ENCODE measurements around the gene UVRAG.

The UVRAG gene

DNA sequence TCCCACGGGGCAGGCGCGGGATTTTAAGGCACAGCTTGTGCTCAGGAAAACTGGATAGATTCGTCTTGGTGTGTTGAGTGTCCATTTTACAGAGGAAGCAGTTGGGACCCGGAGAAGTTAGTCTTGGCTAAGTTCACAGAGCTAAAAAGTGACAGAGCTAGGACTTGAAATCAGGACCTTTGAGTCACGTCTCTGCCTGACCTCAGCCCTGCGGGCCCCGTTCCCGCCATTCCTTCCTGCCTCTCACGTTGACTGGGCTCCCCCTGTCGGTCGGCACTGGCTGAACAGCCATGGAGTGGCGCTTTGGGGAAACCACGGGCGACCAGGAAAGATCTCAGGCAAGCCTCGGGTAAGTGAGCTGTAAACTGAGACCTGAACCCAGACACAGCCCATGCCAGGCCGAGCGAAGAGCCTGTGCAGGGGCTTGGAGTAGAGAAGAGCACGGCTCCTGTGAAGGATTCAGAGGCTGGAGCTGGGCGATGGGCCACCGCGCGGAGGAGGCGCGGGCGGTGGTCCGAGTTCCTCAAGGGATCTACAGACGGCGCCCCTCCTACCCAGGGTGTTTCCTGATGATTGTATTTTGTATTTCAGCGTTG, 337.2 kb downstream of the UVRAG start:
- peak; percentile 54 to 84 for DNase-seq (ENCODE audit: low read depth in 1 of 2, low spot score in 1 of 2)
- H3K4me3 ChIP-seq (replicated peaks; ENCODE audit: insufficient read depth, low read length), result peak overlapping the region; percentile 38
- no peaks in the 10 kb centered on the region for H3K27me3 ChIP-seq (ENCODE audit: insufficient read depth, poor library complexity, severe bottlenecking)
- no peak overlapping the region for H3K27ac ChIP-seq (replicated peaks)
- TF ChIP-seq POLR2AphosphoS5 (IDR thresholded peaks at IDR 0.05; ENCODE audit: low read depth), result no peak
- TF ChIP-seq, protein P1, sequence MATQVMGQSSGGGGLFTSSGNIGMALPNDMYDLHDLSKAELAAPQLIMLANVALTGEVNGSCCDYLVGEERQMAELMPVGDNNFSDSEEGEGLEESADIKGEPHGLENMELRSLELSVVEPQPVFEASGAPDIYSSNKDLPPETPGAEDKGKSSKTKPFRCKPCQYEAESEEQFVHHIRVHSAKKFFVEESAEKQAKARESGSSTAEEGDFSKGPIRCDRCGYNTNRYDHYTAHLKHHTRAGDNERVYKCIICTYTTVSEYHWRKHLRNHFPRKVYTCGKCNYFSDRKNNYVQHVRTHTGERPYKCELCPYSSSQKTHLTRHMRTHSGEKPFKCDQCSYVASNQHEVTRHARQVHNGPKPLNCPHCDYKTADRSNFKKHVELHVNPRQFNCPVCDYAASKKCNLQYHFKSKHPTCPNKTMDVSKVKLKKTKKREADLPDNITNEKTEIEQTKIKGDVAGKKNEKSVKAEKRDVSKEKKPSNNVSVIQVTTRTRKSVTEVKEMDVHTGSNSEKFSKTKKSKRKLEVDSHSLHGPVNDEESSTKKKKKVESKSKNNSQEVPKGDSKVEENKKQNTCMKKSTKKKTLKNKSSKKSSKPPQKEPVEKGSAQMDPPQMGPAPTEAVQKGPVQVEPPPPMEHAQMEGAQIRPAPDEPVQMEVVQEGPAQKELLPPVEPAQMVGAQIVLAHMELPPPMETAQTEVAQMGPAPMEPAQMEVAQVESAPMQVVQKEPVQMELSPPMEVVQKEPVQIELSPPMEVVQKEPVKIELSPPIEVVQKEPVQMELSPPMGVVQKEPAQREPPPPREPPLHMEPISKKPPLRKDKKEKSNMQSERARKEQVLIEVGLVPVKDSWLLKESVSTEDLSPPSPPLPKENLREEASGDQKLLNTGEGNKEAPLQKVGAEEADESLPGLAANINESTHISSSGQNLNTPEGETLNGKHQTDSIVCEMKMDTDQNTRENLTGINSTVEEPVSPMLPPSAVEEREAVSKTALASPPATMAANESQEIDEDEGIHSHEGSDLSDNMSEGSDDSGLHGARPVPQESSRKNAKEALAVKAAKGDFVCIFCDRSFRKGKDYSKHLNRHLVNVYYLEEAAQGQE (IDR thresholded peaks at IDR 0.05; ENCODE audit: insufficient replicate concordance, low read depth), result no peak
- TF ChIP-seq GABPA (IDR thresholded peaks at IDR 0.05; ENCODE audit: low read depth), result no peak
- TF ChIP-seq SPI1 (IDR thresholded peaks at IDR 0.05; ENCODE audit: borderline replicate concordance, low read depth), result no peak
- TF ChIP-seq, protein P2, sequence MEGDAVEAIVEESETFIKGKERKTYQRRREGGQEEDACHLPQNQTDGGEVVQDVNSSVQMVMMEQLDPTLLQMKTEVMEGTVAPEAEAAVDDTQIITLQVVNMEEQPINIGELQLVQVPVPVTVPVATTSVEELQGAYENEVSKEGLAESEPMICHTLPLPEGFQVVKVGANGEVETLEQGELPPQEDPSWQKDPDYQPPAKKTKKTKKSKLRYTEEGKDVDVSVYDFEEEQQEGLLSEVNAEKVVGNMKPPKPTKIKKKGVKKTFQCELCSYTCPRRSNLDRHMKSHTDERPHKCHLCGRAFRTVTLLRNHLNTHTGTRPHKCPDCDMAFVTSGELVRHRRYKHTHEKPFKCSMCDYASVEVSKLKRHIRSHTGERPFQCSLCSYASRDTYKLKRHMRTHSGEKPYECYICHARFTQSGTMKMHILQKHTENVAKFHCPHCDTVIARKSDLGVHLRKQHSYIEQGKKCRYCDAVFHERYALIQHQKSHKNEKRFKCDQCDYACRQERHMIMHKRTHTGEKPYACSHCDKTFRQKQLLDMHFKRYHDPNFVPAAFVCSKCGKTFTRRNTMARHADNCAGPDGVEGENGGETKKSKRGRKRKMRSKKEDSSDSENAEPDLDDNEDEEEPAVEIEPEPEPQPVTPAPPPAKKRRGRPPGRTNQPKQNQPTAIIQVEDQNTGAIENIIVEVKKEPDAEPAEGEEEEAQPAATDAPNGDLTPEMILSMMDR (IDR thresholded peaks at IDR 0.05; ENCODE audit: insufficient read depth, low read length), result peak; percentile 98

DNA sequence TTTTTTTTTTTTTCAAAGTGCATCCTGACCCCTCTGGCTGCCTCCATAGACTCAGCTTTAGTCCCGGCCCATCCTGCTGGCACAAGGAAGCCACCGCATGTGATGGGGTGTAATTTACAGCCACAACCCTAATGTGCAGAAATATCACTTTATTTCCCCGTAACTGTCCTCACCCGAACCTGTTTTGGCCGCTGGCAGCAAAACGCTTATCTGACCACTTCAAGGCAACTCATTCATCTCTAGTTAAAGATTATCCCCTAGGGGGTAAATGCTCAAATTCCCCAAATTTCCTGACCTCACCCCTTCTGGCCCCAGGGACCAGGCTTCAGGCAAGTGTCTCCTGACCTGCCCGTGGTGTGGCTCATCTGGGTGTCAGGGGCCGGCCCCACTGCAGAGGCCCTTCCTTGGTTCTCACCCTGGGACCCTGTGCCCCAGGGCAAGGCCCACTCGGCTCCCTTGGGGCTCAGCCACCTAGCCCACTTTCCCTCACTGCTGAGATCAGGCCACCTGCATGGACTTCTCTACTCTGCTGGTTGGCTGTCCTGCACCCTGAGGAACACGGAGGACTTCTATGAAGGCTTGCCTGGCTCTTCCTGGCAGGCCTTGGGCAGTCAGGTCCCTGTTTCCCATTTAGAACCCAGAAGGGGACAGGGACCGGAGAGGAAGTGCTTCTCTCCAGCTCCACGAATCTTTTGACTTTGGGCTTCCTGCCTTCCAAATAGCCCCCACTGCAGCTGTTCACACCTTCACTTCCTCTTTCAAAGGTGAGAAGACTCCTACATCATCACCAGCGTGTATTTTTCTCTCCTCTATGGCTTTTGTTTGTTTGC, 337.9 kb downstream of the UVRAG start:
- peak in 1 of 2 experiments; percentile 20 for DNase-seq (ENCODE audit: low read depth in 1 of 2, low spot score in 1 of 2)
- Histone ChIP-seq H3K27me3 (ENCODE audit: insufficient read depth, poor library complexity, severe bottlenecking) (no peaks in the 10 kb centered on the region), H3K4me3 (replicated peaks; ENCODE audit: insufficient read depth, low read length) (no peak overlapping the region; the same call in 1 of the 2 replicates), H3K27ac (replicated peaks) (no peak overlapping the region)
- TF ChIP-seq, protein P1 (IDR thresholded peaks at IDR 0.05; ENCODE audit: insufficient replicate concordance, low read depth), result no peak
- peak; percentile 75 for TF ChIP-seq SPI1 (IDR thresholded peaks at IDR 0.05; ENCODE audit: borderline replicate concordance, low read depth)

DNA sequence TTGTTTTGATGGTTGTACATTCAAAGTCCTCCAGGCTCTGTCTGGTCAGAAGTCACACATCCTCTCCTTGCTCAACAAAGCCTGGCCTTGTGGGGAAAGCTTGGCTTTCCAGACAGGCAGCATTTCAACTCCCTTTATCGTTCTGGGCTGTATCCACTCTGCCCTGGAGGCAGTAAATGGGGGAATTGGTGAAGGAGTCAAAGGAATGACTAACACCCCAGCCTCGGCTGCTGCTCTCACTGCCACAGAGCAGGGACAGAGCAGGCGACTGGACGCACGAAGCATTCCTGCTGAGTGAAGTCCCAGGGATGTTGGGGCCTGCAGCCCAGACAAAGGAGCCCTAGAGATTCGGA, 338.5 kb downstream of the UVRAG start:
- H3K27me3 ChIP-seq (ENCODE audit: insufficient read depth, poor library complexity, severe bottlenecking), result no peaks in the 10 kb centered on the region
- TF ChIP-seq, protein P1 (IDR thresholded peaks at IDR 0.05; ENCODE audit: insufficient replicate concordance, low read depth), result no peak
- TF ChIP-seq SPI1 (IDR thresholded peaks at IDR 0.05; ENCODE audit: borderline replicate concordance, low read depth), result no peak
- TF ChIP-seq, protein P2 (IDR thresholded peaks at IDR 0.05; ENCODE audit: insufficient read depth, low read length), result no peak
- no peak for TF ChIP-seq POLR2AphosphoS5 (IDR thresholded peaks at IDR 0.05; ENCODE audit: low read depth)
- no peak for TF ChIP-seq GABPA (IDR thresholded peaks at IDR 0.05; ENCODE audit: low read depth)
- H3K4me3 ChIP-seq (replicated peaks; ENCODE audit: insufficient read depth, low read length), result no peak overlapping the region
- H3K27ac ChIP-seq (replicated peaks), result no peak overlapping the region
- DNase-seq (ENCODE audit: low read depth in 1 of 2, low spot score in 1 of 2), result no peak

Measured in HL-60 (cell line).